GM23338 (cell line): ENCODE measurements around the gene KRTAP10-10. TPM values are rescaled to one million over a fixed set of nuclear protein-coding genes. Genes with fewer than 3 reads are reported as not detected.

Source experiments
- ATAC-seq: fragments of 200-7000 bp; cut with Tn5 transposase; 3 replicates; pipeline ENCODE4 v1.9.1; 2020
- DNase-seq: peaks from one replicate; pipeline ENCODE4 v3.0.0-alpha.2; 2015; ENCODE audit warnings: low spot score
- H2AFZ ChIP-seq: fragments of 200-600 bp; sonication (generic); 2 replicates; pipeline ENCODE4 v1.8.0; 2016; ENCODE audit warnings: antibody characterized with exemption, mild to moderate bottlenecking, moderate library complexity
- H3F3A ChIP-seq: fragments of 200-600 bp; sonication (generic); replicated peaks from 2 replicates; pipeline ENCODE4 v1.8.0; 2017; ENCODE audit warnings: antibody characterized with exemption, mixed run types, low read depth
- H3K27ac ChIP-seq: fragments of 200-600 bp; sonication (generic); 2 replicates; pipeline ENCODE4 v1.6.1; 2016; ENCODE audit warnings: low read depth
- H3K27me3 ChIP-seq: fragments of 200-600 bp; sonication (generic); 2 replicates; pipeline ENCODE4 v1.8.0; 2016; ENCODE audit warnings: mild to moderate bottlenecking, mixed run types, moderate library complexity; ENCODE audit not compliant: insufficient read depth
- H3K36me3 ChIP-seq: fragments of 200-600 bp; sonication (generic); 2 replicates; pipeline ENCODE4 v1.8.0; 2016; ENCODE audit warnings: mild to moderate bottlenecking; ENCODE audit not compliant: insufficient read depth
- H3K4me1 ChIP-seq: fragments of 200-600 bp; sonication (generic); 2 replicates; pipeline ENCODE4 v1.8.0; 2016; ENCODE audit warnings: mild to moderate bottlenecking, moderate library complexity; ENCODE audit not compliant: insufficient read depth
- H3K4me2 ChIP-seq: fragments of 200-600 bp; sonication (generic); 2 replicates; pipeline ENCODE4 v1.7.1; 2017; ENCODE audit warnings: mixed run types
- H3K4me3 ChIP-seq: fragments of 200-600 bp; sonication (generic); 2 replicates; pipeline ENCODE4 v1.6.1; 2016; ENCODE audit warnings: mixed run types
- H3K79me2 ChIP-seq: fragments of 200-600 bp; sonication (generic); replicated peaks from 2 replicates; pipeline ENCODE4 v1.8.0; 2017; ENCODE audit warnings: mild to moderate bottlenecking; ENCODE audit not compliant: insufficient read depth
- H3K9me2 ChIP-seq: fragments of 200-600 bp; sonication (generic); 2 replicates; pipeline ENCODE4 v1.8.0; 2017; ENCODE audit not compliant: insufficient read depth
- H4K20me1 ChIP-seq: fragments of 200-600 bp; sonication (generic); replicated peaks from 2 replicates; pipeline ENCODE4 v1.8.0; 2017; ENCODE audit warnings: mild to moderate bottlenecking; ENCODE audit not compliant: insufficient read depth
- H3K27ac Mint-ChIP-seq: 2 replicates; pipeline ENCODE4 v1.8.0; 2020; ENCODE audit warnings: inconsistent platforms, mild to moderate bottlenecking, moderate library complexity, mixed read lengths
- H3K27me3 Mint-ChIP-seq: 3 replicates; pipeline ENCODE4 v1.8.0; 2022; ENCODE audit warnings: low read depth, mild to moderate bottlenecking, moderate library complexity, mixed read lengths, inconsistent platforms; ENCODE audit not compliant: insufficient read depth, poor library complexity
- H3K36me3 Mint-ChIP-seq: 3 replicates; pipeline ENCODE4 v1.8.0; 2021; ENCODE audit warnings: low read depth, mild to moderate bottlenecking, inconsistent platforms, moderate library complexity, mixed read lengths
- H3K4me1 Mint-ChIP-seq: 3 replicates; pipeline ENCODE4 v1.8.0; 2020; ENCODE audit warnings: mild to moderate bottlenecking, inconsistent platforms, mixed read lengths
- H3K4me3 Mint-ChIP-seq: 3 replicates; pipeline ENCODE4 v1.8.0; 2021; ENCODE audit warnings: moderate library complexity, mild to moderate bottlenecking, inconsistent platforms, mixed read lengths
- H3K9me3 Mint-ChIP-seq: 3 replicates; pipeline ENCODE4 v1.8.0; 2020; ENCODE audit warnings: moderate library complexity, mild to moderate bottlenecking, inconsistent platforms, mixed read lengths
- CREB1 ChIP-seq: fragments of 250-450 bp; sonication (Bioruptor Pico); IDR thresholded peaks from 2 replicates; pipeline ENCODE4 v1.5.0; 2020; ENCODE audit warnings: low read depth, mild to moderate bottlenecking, moderate library complexity
- EZH2 ChIP-seq: fragments of 200-600 bp; sonication (generic); IDR thresholded peaks from one replicate; pipeline ENCODE4 v1.8.0; 2017; ENCODE audit warnings: antibody characterized with exemption, mild to moderate bottlenecking, low read depth; ENCODE audit not compliant: unreplicated experiment
- JUNB ChIP-seq: IDR thresholded peaks from one replicate; pipeline ENCODE4 v1.6.1; 2016; ENCODE audit warnings: antibody characterized with exemption; ENCODE audit not compliant: unreplicated experiment
- NANOG ChIP-seq: IDR thresholded peaks from 2 replicates; pipeline ENCODE4 v1.6.1; 2016; ENCODE audit warnings: antibody characterized with exemption, borderline replicate concordance
- POLR2AphosphoS5 ChIP-seq: IDR thresholded peaks from 2 replicates; pipeline ENCODE4 v1.6.1; 2016; ENCODE audit warnings: antibody characterized with exemption, low read depth
- ZNF114 ChIP-seq: fragments of 250-450 bp; sonication (Bioruptor Pico); IDR thresholded peaks from 2 replicates; pipeline ENCODE4 v1.5.0; 2020; ENCODE audit warnings: mild to moderate bottlenecking, moderate library complexity
- polyA plus RNA-seq: library from polyadenylated mRNA; unstranded; fragments of >200 nt; fragmentation: Nextera tagmentation; extraction: Ambion mirVana; gene quantifications from 2 replicates; pipeline ENCODE4 v1.2.1, GENCODE V29; 2016
- total RNA-seq: library from RNA; depleted of rRNA; stranded (reverse); fragments of >200 nt; shearing (Covaris generic); gene quantifications from 2 replicates; pipeline ENCODE4 v1.2.3, GENCODE V29; 2014
- TF ChIP-seq, protein P1 (sequence below): IDR thresholded peaks from 2 replicates; pipeline ENCODE4 v1.6.1; 2016; ENCODE audit warnings: antibody characterized with exemption
- TF ChIP-seq, protein P2 (sequence below), 2 experiments: fragments of 200-600 bp in 1 of 2; sonication (generic) in 1 of 2; conservative IDR thresholded peaks; 2 replicates each; pipeline versions ENCODE4 v1.5.1 to v1.6.1; 2016 to 2017; ENCODE audit warnings: antibody characterized with exemption in 2 of 2, low read depth in 2 of 2, mild to moderate bottlenecking in 2 of 2, moderate library complexity in 1 of 2
- TF ChIP-seq, protein P3 (sequence below): IDR thresholded peaks from one replicate; pipeline ENCODE4 v1.6.1; 2018; ENCODE audit warnings: antibody characterized with exemption; ENCODE audit not compliant: unreplicated experiment
- TF ChIP-seq, protein P4 (sequence below): fragments of 250-450 bp; sonication (Bioruptor Pico); IDR thresholded peaks from 2 replicates; pipeline ENCODE4 v1.5.0; 2020; ENCODE audit warnings: mild to moderate bottlenecking, moderate library complexity

The KRTAP10-10 gene
- total and polyA plus RNA-seq, 2 experiments from 2014 or later = not detected

DNA sequence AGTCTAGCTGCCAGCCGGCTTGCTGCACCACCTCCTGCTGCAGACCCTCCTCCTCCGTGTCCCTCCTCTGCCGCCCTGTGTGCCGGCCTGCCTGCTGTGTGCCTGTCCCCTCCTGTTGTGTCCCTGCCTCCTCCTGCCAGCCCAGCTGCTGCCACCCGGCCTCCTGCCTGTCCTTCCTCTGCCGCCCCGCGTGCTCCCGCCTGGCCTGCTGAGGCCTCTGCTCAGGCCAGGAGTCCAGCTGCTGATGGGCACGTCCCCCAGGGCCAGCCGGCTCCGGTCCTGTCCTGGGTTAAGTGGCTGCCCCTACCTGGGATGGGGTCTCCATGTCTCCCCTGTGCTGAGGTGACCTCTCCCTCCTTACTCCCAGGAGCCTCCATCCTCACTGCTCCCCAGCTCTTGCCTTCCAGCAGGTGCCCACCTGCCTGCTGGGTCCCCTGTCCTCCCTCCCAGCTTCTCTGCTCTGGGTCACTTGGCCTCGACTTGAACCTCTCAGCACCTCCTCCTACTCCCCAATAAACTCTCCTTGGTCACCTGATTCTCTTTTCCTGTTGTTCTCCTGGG, 24.4 kb upstream of the KRTAP10-10 start:
- Histone ChIP-seq H3K4me2 (no peak overlapping the region), H3K4me1 (no peaks in the 10 kb centered on the region), H3K79me2 (no peaks in the 10 kb centered on the region), H2AFZ (no peak overlapping the region), H4K20me1 (no peaks in the 10 kb centered on the region), H3K27me3 (no peaks in the 10 kb centered on the region), H3K9me2 (no peaks in the 10 kb centered on the region), H3K27ac (no peak overlapping the region), H3K36me3 (0 out of 2 replicates have a peak, but pooled peaks cover 4% of the 10 kb centered on the region), H3F3A (no peaks in the 10 kb centered on the region), H3K4me3 (no peak overlapping the region)
- no peak overlapping the region for H3K27ac Mint-ChIP-seq
- peaks cover 14% of the 10 kb centered on the region for H3K4me1 Mint-ChIP-seq
- TF ChIP-seq, protein P1, sequence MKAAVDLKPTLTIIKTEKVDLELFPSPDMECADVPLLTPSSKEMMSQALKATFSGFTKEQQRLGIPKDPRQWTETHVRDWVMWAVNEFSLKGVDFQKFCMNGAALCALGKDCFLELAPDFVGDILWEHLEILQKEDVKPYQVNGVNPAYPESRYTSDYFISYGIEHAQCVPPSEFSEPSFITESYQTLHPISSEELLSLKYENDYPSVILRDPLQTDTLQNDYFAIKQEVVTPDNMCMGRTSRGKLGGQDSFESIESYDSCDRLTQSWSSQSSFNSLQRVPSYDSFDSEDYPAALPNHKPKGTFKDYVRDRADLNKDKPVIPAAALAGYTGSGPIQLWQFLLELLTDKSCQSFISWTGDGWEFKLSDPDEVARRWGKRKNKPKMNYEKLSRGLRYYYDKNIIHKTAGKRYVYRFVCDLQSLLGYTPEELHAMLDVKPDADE = no peak
- TF ChIP-seq CREB1 (CRISPR knock-in tag) (no peak), NANOG (no peak), EZH2 (no peak), POLR2AphosphoS5 (no peak), ZNF114 (CRISPR knock-in tag) (no peak), JUNB (no peak)
- TF ChIP-seq, protein P2, sequence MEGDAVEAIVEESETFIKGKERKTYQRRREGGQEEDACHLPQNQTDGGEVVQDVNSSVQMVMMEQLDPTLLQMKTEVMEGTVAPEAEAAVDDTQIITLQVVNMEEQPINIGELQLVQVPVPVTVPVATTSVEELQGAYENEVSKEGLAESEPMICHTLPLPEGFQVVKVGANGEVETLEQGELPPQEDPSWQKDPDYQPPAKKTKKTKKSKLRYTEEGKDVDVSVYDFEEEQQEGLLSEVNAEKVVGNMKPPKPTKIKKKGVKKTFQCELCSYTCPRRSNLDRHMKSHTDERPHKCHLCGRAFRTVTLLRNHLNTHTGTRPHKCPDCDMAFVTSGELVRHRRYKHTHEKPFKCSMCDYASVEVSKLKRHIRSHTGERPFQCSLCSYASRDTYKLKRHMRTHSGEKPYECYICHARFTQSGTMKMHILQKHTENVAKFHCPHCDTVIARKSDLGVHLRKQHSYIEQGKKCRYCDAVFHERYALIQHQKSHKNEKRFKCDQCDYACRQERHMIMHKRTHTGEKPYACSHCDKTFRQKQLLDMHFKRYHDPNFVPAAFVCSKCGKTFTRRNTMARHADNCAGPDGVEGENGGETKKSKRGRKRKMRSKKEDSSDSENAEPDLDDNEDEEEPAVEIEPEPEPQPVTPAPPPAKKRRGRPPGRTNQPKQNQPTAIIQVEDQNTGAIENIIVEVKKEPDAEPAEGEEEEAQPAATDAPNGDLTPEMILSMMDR (conservative IDR thresholded peaks at IDR 0.05; ENCODE audit: low read depth in 2 of 2) = no peak
- TF ChIP-seq, protein P3, sequence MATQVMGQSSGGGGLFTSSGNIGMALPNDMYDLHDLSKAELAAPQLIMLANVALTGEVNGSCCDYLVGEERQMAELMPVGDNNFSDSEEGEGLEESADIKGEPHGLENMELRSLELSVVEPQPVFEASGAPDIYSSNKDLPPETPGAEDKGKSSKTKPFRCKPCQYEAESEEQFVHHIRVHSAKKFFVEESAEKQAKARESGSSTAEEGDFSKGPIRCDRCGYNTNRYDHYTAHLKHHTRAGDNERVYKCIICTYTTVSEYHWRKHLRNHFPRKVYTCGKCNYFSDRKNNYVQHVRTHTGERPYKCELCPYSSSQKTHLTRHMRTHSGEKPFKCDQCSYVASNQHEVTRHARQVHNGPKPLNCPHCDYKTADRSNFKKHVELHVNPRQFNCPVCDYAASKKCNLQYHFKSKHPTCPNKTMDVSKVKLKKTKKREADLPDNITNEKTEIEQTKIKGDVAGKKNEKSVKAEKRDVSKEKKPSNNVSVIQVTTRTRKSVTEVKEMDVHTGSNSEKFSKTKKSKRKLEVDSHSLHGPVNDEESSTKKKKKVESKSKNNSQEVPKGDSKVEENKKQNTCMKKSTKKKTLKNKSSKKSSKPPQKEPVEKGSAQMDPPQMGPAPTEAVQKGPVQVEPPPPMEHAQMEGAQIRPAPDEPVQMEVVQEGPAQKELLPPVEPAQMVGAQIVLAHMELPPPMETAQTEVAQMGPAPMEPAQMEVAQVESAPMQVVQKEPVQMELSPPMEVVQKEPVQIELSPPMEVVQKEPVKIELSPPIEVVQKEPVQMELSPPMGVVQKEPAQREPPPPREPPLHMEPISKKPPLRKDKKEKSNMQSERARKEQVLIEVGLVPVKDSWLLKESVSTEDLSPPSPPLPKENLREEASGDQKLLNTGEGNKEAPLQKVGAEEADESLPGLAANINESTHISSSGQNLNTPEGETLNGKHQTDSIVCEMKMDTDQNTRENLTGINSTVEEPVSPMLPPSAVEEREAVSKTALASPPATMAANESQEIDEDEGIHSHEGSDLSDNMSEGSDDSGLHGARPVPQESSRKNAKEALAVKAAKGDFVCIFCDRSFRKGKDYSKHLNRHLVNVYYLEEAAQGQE = no peak
- TF ChIP-seq, protein P4, sequence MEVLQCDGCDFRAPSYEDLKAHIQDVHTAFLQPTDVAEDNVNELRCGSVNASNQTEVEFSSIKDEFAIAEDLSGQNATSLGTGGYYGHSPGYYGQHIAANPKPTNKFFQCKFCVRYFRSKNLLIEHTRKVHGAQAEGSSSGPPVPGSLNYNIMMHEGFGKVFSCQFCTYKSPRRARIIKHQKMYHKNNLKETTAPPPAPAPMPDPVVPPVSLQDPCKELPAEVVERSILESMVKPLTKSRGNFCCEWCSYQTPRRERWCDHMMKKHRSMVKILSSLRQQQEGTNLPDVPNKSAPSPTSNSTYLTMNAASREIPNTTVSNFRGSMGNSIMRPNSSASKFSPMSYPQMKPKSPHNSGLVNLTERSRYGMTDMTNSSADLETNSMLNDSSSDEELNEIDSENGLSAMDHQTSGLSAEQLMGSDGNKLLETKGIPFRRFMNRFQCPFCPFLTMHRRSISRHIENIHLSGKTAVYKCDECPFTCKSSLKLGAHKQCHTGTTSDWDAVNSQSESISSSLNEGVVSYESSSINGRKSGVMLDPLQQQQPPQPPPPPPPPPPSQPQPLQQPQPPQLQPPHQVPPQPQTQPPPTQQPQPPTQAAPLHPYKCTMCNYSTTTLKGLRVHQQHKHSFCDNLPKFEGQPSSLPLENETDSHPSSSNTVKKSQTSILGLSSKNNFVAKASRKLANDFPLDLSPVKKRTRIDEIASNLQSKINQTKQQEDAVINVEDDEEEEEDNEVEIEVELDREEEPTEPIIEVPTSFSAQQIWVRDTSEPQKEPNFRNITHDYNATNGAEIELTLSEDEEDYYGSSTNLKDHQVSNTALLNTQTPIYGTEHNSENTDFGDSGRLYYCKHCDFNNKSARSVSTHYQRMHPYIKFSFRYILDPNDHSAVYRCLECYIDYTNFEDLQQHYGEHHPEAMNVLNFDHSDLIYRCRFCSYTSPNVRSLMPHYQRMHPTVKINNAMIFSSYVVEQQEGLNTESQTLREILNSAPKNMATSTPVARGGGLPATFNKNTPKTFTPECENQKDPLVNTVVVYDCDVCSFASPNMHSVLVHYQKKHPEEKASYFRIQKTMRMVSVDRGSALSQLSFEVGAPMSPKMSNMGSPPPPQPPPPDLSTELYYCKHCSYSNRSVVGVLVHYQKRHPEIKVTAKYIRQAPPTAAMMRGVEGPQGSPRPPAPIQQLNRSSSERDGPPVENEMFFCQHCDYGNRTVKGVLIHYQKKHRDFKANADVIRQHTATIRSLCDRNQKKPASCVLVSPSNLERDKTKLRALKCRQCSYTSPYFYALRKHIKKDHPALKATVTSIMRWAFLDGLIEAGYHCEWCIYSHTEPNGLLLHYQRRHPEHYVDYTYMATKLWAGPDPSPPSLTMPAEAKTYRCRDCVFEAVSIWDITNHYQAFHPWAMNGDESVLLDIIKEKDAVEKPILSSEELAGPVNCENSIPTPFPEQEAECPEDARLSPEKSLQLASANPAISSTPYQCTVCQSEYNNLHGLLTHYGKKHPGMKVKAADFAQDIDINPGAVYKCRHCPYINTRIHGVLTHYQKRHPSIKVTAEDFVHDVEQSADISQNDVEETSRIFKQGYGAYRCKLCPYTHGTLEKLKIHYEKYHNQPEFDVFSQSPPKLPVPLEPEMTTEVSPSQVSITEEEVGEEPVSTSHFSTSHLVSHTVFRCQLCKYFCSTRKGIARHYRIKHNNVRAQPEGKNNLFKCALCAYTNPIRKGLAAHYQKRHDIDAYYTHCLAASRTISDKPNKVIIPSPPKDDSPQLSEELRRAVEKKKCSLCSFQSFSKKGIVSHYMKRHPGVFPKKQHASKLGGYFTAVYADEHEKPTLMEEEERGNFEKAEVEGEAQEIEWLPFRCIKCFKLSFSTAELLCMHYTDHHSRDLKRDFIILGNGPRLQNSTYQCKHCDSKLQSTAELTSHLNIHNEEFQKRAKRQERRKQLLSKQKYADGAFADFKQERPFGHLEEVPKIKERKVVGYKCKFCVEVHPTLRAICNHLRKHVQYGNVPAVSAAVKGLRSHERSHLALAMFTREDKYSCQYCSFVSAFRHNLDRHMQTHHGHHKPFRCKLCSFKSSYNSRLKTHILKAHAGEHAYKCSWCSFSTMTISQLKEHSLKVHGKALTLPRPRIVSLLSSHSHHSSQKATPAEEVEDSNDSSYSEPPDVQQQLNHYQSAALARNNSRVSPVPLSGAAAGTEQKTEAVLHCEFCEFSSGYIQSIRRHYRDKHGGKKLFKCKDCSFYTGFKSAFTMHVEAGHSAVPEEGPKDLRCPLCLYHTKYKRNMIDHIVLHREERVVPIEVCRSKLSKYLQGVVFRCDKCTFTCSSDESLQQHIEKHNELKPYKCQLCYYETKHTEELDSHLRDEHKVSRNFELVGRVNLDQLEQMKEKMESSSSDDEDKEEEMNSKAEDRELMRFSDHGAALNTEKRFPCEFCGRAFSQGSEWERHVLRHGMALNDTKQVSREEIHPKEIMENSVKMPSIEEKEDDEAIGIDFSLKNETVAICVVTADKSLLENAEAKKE (CRISPR knock-in tag) = no peak
- H3K27me3 Mint-ChIP-seq = peaks cover 8% of the 10 kb centered on the region
- DNase-seq (no peak), ATAC-seq (no peak)
- peaks cover 19% of the 10 kb centered on the region for H3K36me3 Mint-ChIP-seq
- H3K9me3 Mint-ChIP-seq = peaks cover 43% of the 10 kb centered on the region
- no peak overlapping the region for H3K4me3 Mint-ChIP-seq
